Measurements from ENCODE around the gene PHKB. TPM values are rescaled to one million over a fixed set of nuclear protein-coding genes. Genes with fewer than 3 reads are reported as not detected.
A peak's percentile ranks its signal among the peaks of the same experiment; 100 is the strongest.

Gene PHKB
- total and polyA plus RNA-seq, 2 of the 8 experiments (the other 6 are each of a cell fraction or from before 2014, with no cell fraction given): 18.6 to 38.3 TPM

DNA sequence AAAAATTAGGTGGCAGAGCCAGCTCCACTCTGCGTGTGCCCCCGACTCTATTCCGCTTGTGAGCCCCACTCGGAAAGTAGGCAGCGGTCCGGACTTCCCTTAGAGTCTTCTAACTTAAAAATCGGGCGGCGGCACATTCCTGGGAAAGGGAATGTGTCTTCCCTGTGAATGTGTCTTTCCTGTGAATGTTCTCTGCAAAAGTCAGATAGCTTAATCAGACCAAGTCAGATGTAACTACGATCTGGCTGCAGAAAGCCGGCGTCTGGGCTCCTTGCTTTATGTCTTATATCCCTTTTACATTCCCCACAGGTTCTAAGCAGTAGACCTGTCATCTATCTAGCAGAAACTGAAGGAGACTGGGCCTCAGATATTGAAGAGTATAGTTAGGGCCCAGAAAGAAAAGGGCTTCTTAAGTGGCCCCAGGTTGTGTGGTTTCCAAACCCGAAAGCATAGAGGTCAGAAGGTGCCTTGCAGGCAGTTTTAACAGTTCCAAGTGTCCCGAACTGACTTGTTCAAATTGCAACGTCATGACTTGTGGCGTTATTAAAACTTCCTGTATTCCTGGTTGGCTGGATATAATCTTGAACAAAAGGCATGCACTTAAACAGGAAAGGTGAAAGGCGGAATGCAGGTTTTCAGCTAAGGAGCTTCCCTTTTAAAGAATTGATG is 601 bp downstream of the PHKB start:
- Histone ChIP-seq H4K91ac (replicated peaks; ENCODE audit: insufficient read length, low read length) (no peak overlapping the region), H3K4me2 (ENCODE audit: insufficient read depth in 1 of 2, low read depth in 2 of 2, low read length in 2 of 2) (peak overlapping the region; percentile 93 to 97), H2BK5ac (ENCODE audit: low read depth, low read length) (0 out of 2 replicates have a peak overlapping the region, but pooled peaks have one; percentile 66), H4K5ac (ENCODE audit: insufficient read length, low read depth, low read length) (no peak overlapping the region), H3K27me3 (replicated peaks in 1 of 4; ENCODE audit: control insufficient read depth in 3 of 4, extremely low read depth in 1 of 4, insufficient read depth in 3 of 4, low read length in 3 of 4) (no peaks in the 10 kb centered on the region), H2AK5ac (ENCODE audit: low read depth, low read length) (no peak overlapping the region), H3K4ac (replicated peaks; ENCODE audit: insufficient read length, low read depth, low read length) (no peak overlapping the region), H2BK12ac (ENCODE audit: low read depth, low read length) (no peak overlapping the region), H3K9me3 (ENCODE audit: insufficient read depth in 2 of 2, low read depth in 1 of 2, low read length in 1 of 2) (no peaks in the 10 kb centered on the region), H4K8ac (ENCODE audit: extremely low read depth, insufficient read depth, low read length) (no peak overlapping the region; the same call in 1 of the 2 replicates), H3K23me2 (ENCODE audit: low read depth, low read length) (peaks cover 9% of the 10 kb centered on the region; the same call in 1 of the 2 replicates), H3K56ac (replicated peaks; ENCODE audit: insufficient read length, low read depth, low read length) (no peak overlapping the region), H2BK20ac (ENCODE audit: low read length) (no peak overlapping the region), H3K18ac (ENCODE audit: extremely low read depth, low read length) (peak overlapping the region; percentile 60; the same call in 1 of the 2 replicates), H3K14ac (ENCODE audit: insufficient read length) (no peak overlapping the region), H3K4me3 (ENCODE audit: extremely low read depth in 1 of 4, insufficient read depth in 2 of 4, low read depth in 3 of 4, low read length in 4 of 4) (peak overlapping the region; percentile 87 to 94 (median 92)), H3K4me1 (replicated peaks in 1 of 4; ENCODE audit: control insufficient read depth in 3 of 4, insufficient read depth in 4 of 4, low read length in 3 of 4) (peaks cover 0 to 12% (median 6%) of the 10 kb centered on the region in 4 experiments; a peak in 3 of 7 replicates), H3K23ac (ENCODE audit: insufficient read length) (no peak overlapping the region), H3K9ac (replicated peaks in 1 of 4; ENCODE audit: extremely low read depth in 1 of 4, low read depth in 3 of 4, low read length in 3 of 4) (peak overlapping the region in 3 of 4 experiments; percentile 56 to 82 (median 81); a peak in 5 of 7 replicates), H3K79me2 (ENCODE audit: control insufficient read depth in 1 of 2, insufficient read depth in 2 of 2, low read length in 2 of 2) (peaks cover 0 to 26% of the 10 kb centered on the region in 2 experiments; a peak in 3 of 4 replicates), H2AFZ (ENCODE audit: low read length) (peak overlapping the region; percentile 68; the same call in 1 of the 2 replicates), H3K27ac (ENCODE audit: low read depth, low read length) (no peak overlapping the region; the same call in 1 of the 2 replicates), H2BK15ac (ENCODE audit: low read length) (no peak overlapping the region), H3K36me3 (ENCODE audit: control insufficient read depth in 2 of 4, insufficient read depth in 4 of 4, low read length in 3 of 4) (peaks cover 0 to 4% (median 0%) of the 10 kb centered on the region in 4 experiments; a peak in 1 of 8 replicates), H2BK120ac (replicated peaks; ENCODE audit: low read depth, low read length) (no peak overlapping the region), H3K79me1 (ENCODE audit: low read depth, low read length) (0 out of 2 replicates have a peak, but pooled peaks cover 3% of the 10 kb centered on the region), H4K20me1 (replicated peaks in 1 of 2; ENCODE audit: control insufficient read depth in 1 of 2, insufficient read depth in 2 of 2, low read length in 2 of 2) (no peaks in the 10 kb centered on the region)
- peak; percentile 48 for TF ChIP-seq SAP30 (IDR thresholded peaks at IDR 0.05; ENCODE audit: insufficient read depth, insufficient replicate concordance, low read length)
- peak; percentile 28; the same call in 1 of the 2 replicates for TF ChIP-seq BACH1 (IDR thresholded peaks at IDR 0.05; ENCODE audit: low read length)
- no peak for TF ChIP-seq GTF2F1 (IDR thresholded peaks at IDR 0.05; ENCODE audit: borderline replicate concordance, low read depth, low read length)
- TF ChIP-seq EP300 (IDR thresholded peaks at IDR 0.05; ENCODE audit: borderline replicate concordance in 1 of 2, low read depth in 2 of 2, low read length in 2 of 2): no peak
- peak; percentile 10 for TF ChIP-seq ASH2L (IDR thresholded peaks at IDR 0.05; ENCODE audit: low read length)
- no peak for TF ChIP-seq SIRT6 (IDR thresholded peaks at IDR 0.05; ENCODE audit: low read length)
- TF ChIP-seq, protein P1, sequence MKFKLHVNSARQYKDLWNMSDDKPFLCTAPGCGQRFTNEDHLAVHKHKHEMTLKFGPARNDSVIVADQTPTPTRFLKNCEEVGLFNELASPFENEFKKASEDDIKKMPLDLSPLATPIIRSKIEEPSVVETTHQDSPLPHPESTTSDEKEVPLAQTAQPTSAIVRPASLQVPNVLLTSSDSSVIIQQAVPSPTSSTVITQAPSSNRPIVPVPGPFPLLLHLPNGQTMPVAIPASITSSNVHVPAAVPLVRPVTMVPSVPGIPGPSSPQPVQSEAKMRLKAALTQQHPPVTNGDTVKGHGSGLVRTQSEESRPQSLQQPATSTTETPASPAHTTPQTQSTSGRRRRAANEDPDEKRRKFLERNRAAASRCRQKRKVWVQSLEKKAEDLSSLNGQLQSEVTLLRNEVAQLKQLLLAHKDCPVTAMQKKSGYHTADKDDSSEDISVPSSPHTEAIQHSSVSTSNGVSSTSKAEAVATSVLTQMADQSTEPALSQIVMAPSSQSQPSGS (IDR thresholded peaks at IDR 0.05; ENCODE audit: low read length): no peak
- TF ChIP-seq TEAD4 (IDR thresholded peaks at IDR 0.05; ENCODE audit: low read depth, low read length): 0 out of 2 replicates have a peak, but pooled peaks have one; percentile 4
- ChIA-PET POLR2A (ENCODE audit: partially characterized antibody) (interaction anchor here (1.0 to 2.0 kb wide), 5 partner anchors 11 to 318 kb away, joined by 3 to 6 read pairs (median 4); partner anchors contain the start of gene NETO2), CTCF (ENCODE audit: partially characterized antibody) (interaction anchor here (0.6 to 2.7 kb wide), 7 partner anchors 9 to 318 kb away, joined by 3 to 9 read pairs (median 3); partner anchors contain the start of gene NETO2)
- no peak for DNase-seq (ENCODE audit: low read depth in 1 of 2, low spot score in 2 of 2)
- 18% methylated on average over 17 of the region's 17 CpGs; no CpG with 5 or more reads in 1 of the 2 experiments for WGBS, 2 experiments (ENCODE audit: extremely low coverage in 1 of 2, insufficient coverage in 1 of 2, insufficient read length in 1 of 2, insufficient replicate concordance in 2 of 2, low coverage in 1 of 2, low lambda C conversion rate in 2 of 2, missing lambda C conversion rate in 1 of 2)
- FAIRE-seq: no peak

Data from H1 (cell line).